GM13976 (cell line): Measurements from ENCODE around the gene PRKCA.

ENCODE experiments used
- DNase-seq: peaks from one replicate; pipeline ENCODE4 v3.0.0; 2012; ENCODE audit warnings: low spot score
- in situ Hi-C: fragments of 300-500 bp; cut with MboI; formaldehyde crosslinking; loops from one replicate; pipeline ENCODE4 v1.12.0; 2022; ENCODE audit warnings: low sequenced_read_pairs, mixed read lengths, inconsistent platforms; ENCODE audit not compliant: unreplicated experiment
- TF ChIP-seq, protein P1 (sequence below): IDR thresholded peaks from 2 replicates; pipeline ENCODE4 v1.5.1; 2012; ENCODE audit warnings: borderline replicate concordance, mild to moderate bottlenecking; ENCODE audit not compliant: insufficient read depth; ENCODE audit errors: extremely low read depth, missing control alignments, control extremely low read depth

PRKCA gene

DNA sequence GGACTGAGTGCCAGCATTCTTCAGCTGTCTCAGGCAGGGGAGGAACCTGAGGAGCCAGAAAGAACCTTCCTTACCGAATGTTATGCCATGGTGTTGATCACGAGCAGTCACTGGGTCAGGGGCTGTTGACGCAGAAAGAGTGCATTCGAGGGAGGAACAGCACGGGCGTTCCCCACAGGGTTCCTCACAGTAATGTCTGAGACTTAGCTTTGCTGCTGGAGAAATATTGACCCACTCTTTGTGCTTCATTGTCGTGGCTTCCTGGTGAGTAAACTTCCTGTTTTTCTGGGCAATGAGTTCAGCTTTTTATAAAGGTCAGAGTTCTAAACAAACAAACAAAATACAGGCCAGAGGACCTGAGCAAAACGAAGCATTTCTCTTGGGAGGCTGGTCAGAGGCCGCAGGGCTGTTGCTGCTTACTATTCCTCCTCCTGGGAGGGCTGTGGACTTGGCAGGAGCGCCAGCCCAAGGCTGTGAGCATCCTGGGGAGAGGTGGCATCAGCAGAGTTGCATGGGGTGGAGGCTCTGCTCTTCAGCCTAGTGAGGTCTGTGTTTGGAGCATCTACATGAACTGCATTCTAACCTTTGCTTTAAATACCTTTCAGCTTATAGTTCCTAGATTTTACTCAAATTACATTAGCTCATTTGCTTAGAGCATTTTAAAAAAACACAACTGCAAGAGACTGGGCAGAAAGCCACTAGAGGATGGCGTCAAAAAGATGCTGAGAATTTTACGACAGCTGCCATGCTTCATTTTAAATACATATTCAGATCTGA lies 389.4 kb downstream of the PRKCA start:
- in situ Hi-C loops = no loop called here
- no peak for DNase-seq
- TF ChIP-seq, protein P1, sequence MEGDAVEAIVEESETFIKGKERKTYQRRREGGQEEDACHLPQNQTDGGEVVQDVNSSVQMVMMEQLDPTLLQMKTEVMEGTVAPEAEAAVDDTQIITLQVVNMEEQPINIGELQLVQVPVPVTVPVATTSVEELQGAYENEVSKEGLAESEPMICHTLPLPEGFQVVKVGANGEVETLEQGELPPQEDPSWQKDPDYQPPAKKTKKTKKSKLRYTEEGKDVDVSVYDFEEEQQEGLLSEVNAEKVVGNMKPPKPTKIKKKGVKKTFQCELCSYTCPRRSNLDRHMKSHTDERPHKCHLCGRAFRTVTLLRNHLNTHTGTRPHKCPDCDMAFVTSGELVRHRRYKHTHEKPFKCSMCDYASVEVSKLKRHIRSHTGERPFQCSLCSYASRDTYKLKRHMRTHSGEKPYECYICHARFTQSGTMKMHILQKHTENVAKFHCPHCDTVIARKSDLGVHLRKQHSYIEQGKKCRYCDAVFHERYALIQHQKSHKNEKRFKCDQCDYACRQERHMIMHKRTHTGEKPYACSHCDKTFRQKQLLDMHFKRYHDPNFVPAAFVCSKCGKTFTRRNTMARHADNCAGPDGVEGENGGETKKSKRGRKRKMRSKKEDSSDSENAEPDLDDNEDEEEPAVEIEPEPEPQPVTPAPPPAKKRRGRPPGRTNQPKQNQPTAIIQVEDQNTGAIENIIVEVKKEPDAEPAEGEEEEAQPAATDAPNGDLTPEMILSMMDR = no peak

DNA sequence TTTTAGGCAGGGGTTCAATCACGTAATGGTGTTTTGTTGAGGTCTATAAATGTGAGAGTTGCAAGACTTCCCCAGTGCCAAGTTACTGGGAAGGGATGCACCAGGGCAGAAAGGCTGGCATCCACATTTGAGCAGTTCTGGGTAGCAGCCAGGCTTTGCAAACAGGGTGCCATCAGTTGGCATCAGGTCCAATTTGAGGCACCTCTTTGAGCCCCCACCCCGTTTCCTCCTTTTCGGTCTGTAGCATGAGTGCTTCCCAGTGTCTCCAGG lies 389.9 kb downstream of the PRKCA start:
- TF ChIP-seq, protein P1 = no peak
- in situ Hi-C loops = no loop called here
- DNase-seq = no peak

DNA sequence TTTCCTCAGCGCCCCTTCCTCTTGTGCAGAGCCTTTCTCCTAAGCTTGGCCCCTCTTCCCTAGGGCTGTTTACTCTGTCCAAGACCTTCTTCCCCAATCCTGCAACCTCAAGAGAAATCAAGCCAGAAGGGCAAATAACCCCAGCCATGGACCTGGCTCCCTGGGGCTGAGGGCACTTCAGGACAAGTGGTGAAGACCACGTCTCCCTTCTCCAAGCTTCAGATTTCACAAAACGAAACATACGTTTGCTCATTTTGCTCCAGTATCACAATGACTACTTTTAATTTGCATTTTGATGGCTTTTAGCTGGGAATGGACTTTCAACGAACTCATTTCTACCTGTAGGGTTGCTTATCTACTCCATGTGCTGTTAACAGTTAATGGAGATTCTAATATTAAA lies 392.7 kb downstream of the PRKCA start:
- TF ChIP-seq, protein P1 = no peak
- DNase-seq = no peak
- in situ Hi-C loops = no loop called here

DNA sequence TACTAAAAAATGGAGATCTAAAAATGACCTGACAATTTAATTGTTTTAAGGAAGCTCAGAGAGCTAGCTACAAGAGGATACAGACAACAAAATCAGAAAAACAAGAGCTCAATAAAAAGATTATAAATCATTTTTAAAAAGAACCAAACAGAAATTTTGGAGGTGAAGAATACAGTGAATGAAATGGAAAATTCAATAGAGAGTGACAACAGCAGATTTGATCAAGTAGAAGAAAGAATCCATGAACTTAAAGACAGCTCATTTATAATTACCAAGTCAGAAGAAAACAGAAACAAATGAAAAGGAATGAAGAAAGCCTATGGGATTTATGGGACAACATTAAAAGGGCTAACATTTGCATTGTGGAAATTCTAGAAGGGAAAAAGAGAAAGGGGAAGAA lies 395.9 kb downstream of the PRKCA start:
- TF ChIP-seq, protein P1 = no peak
- in situ Hi-C loops = no loop called here
- no peak for DNase-seq

DNA sequence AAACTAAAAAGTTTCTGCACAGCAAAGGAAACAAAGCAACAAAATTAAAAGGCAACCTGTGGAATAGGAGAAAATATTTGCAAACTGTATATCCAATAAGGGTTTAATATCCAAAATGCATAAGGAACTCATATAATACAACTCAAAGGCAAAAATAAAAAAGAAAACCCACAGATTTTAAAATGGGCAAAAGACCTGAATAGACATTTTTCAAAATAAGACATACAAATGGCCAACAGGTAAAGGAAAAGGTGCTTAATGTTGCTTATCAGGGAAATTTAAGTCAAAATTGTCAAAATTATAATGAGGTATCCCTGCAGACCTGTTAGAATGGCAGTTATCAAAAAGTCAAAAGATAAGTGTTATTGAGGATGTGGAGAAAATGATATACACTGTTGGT lies 399.0 kb downstream of the PRKCA start:
- no peak for DNase-seq
- TF ChIP-seq, protein P1 = no peak
- in situ Hi-C loops = no loop called here

DNA sequence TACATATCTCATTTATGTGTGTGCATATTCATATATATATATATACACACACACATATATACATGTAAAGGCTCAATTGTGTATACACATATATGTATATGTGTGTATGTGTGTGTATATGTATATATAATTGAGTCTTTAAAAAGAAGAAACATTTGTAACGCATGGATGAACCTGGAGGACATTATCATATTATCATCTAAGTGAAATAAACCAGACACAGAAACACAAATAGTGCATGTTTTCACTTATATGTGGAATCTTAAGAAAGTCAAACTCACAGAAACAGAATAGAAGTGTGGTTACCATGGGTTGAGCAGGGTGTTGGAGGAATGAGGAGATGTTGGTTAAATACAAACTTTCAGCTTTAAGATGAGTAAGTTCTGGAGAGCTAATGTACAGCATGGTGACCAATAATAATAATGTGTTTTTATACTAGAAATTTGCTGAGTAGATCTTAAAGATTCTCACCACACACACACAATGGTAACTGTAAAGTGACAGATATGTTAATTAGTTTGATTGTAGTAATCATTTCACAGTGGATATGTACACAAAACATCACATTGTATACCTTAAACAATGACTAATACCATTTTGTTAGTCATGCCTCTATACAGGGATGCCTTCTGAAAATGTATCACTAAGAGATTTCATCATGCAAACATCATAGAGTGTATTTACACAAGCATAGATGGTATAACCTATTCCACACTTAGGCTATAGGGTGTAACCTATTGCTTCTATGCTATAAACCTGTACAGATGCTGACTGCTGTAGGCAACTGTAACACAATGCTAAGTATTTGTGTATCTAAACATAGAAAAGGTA lies 399.9 kb downstream of the PRKCA start:
- TF ChIP-seq, protein P1 = no peak
- DNase-seq = no peak
- in situ Hi-C loops = no loop called here
